Adrenal gland (tissue), 12 donors: ENCODE data around the gene PON2. TPM values are rescaled to one million over a fixed set of nuclear protein-coding genes. Genes with fewer than 3 reads are reported as not detected.

ENCODE experiments used
- DNase-seq, 7 donors: peaks; one replicate each; pipeline ENCODE4 v3.0.0-alpha.2; 2019 to 2020
- H3K27ac ChIP-seq, 5 donors: fragments of 200-600 bp; sonication (generic) in 4 of 5; 1 replicate in 3 of 5; 2 replicates in 2 of 5; pipeline versions ENCODE4 v1.5.1 to v1.8.0; 2016 to 2020; ENCODE audit warnings: mild to moderate bottlenecking in 1 of 5
- H3K27me3 ChIP-seq: fragments of 200-600 bp; 2 replicates; pipeline ENCODE4 v1.8.0; 2021
- H3K36me3 ChIP-seq, 2 donors: fragments of 200-600 bp; replicated peaks in 1 of 2; 1 replicate in 1 of 2; 2 replicates in 1 of 2; pipeline versions ENCODE4 v1.5.1 to v1.8.0; 2018 to 2022
- H3K4me1 ChIP-seq, 2 donors: fragments of 200-600 bp; replicated peaks in 1 of 2; 1 replicate in 1 of 2; 2 replicates in 1 of 2; pipeline versions ENCODE4 v1.5.1 to v1.8.0; 2018 to 2021
- H3K4me3 ChIP-seq, 4 donors: fragments of 200-600 bp; sonication (generic) in 3 of 4; one replicate each; pipeline ENCODE4 v1.5.1; 2016 to 2018
- H3K9me3 ChIP-seq, 3 donors: fragments of 200-600 bp; sonication (generic) in 1 of 3; replicated peaks in 1 of 3; 1 replicate in 2 of 3; 2 replicates in 1 of 3; pipeline versions ENCODE4 v1.5.1 to v1.8.0; 2016 to 2021
- CTCF ChIP-seq, 6 experiments: fragments of 450-650 bp in 4 of 6; fragments of 200-600 bp in 2 of 6; sonication (generic) in 1 of 6; IDR thresholded peaks; 1 replicate in 5 of 6; 2 replicates in 1 of 6; pipeline versions ENCODE4 v1.5.1 to v1.8.0; 2016 to 2021; ENCODE audit warnings: antibody characterized with exemption in 6 of 6, mild to moderate bottlenecking in 2 of 6, moderate library complexity in 1 of 6
- POLR2A ChIP-seq, 2 donors: fragments of 450-650 bp; IDR thresholded peaks; one replicate each; pipeline ENCODE4 v1.6.1; 2017; ENCODE audit warnings: antibody characterized with exemption in 2 of 2, mild to moderate bottlenecking in 2 of 2, moderate library complexity in 1 of 2
- WGBS, 4 donors: extraction: QIAGEN DNeasy Blood & Tissue Kit in 2 of 4; methylation state at CpG; one replicate each; pipeline versions ENCODE4 v1.1.5 to v1.1.7; 2013 to 2017; 5-methylcytosine and 5-hydroxymethylcytosine counted together
- intact Hi-C, 2 donors: fragments of 100-400 bp; cut with DNase I; formaldehyde crosslinking; loops; one replicate each; pipeline versions ENCODE4 v1.14.1 to v1.15.0; 2022 to 2023
- polyA plus RNA-seq, 3 donors: library from polyadenylated mRNA; stranded (reverse); fragments of 200-250 nt in 2 of 3; fragments of 350-450 nt in 1 of 3; fragmentation: Illumina TruSeq in 1 of 3; extraction: RNeasy Lipid Tissue Mini Kit (QIAGEN cat#74804) in 1 of 3; gene quantifications; one replicate each; pipeline ENCODE4 v1.2.3, GENCODE V29; 2013 to 2014
- total RNA-seq, 9 donors: library from RNA; depleted of rRNA in 4 of 9; stranded (reverse); fragments of >200 nt in 4 of 9; fragments of 120-200 nt in 1 of 9; fragmentation: NEBNext Ultra II Directional in 1 of 9; extraction: Animal tissue kit (Norgen Biotek cat#: 25700) in 1 of 9; gene quantifications; one replicate each; pipeline versions ENCODE4 v1.1.0 to v1.2.4, GENCODE V29; 2013 to 2023
- donor health status: healthy with polysubstance abuse.
- donor health status: Bipolar disorder and iron deficiency.
- donor health status: DM: yes; HTN: yes; CAD: no.
- donor health status: DM: no; HTN: no; CAD: no.
- donor health status: DM: no; HTN: no; CAD: no.
- donor health status: DM: yes; HTN: yes; CAD: no.

The PON2 gene
- total and polyA plus RNA-seq, 12 donors, result 74.4 to 369 (median 230) TPM

DNA sequence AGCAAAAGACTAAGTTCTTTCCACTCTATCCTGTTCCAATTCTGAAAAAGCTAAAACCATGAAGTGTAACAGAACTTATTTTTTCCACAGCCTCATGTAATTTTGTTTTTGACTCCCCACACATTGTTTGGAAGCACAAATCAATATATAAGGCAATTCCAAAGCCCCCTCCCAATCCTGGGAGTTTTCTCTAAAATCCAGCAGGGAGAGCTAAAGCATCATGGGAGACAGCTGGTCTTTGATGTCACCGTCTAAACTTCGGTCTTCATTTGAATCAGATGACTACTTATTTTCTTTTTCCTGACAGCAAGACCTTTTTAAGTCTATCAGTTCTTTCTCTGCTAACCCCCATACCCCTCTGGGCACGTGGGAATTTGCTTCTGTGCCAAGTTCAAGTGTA, 77.2 kb downstream of the PON2 start:
- Histone ChIP-seq H3K36me3 (no peaks in the 10 kb centered on the region), H3K27ac (no peak overlapping the region), H3K9me3 (no peaks in the 10 kb centered on the region), H3K4me3 (no peak overlapping the region), H3K27me3 (no peaks in the 10 kb centered on the region), H3K4me1 (no peaks in the 10 kb centered on the region)
- DNase-seq, result no peak
- WGBS, 4 donors, result 36 to 50% (median 47%) methylated on average over 3 of the region's 3 CpGs
- intact Hi-C loops, result no loop called here
- peak in 4 of 6 experiments; percentile 27 to 45 (median 32) for TF ChIP-seq CTCF (IDR thresholded peaks at IDR 0.05)
- TF ChIP-seq POLR2A (IDR thresholded peaks at IDR 0.05), result no peak

Other genes starting within 250 kb of the PON2 start
- gene PON1, start 110.5 kb downstream of the PON2 start, total RNA-seq, result 10 to 100 TPM in 3 of 9 donors, 1 to 10 TPM in 3, under 1 TPM in 1, not detected in 2; 0.72 to 46.8 (median 2.2) TPM
- 100 to 1,000 TPM in 1 of 3 donors, 1 to 10 TPM in 1, under 1 TPM in 1; 0.54 to 103 (median 8.5) TPM for gene PON1, start 110.5 kb downstream of the PON2 start, polyA plus RNA-seq
- 1 to 10 TPM; 1.2 to 6.6 (median 2.4) TPM for gene PON3, start 38.7 kb downstream of the PON2 start, total RNA-seq
- 10 to 100 TPM in 1 of 3 donors, 1 to 10 TPM in 2; 3.2 to 18.9 (median 5.6) TPM for gene PON3, start 38.7 kb downstream of the PON2 start, polyA plus RNA-seq
- gene ASB4, start 50.9 kb upstream of the PON2 start, total RNA-seq, result 100 to 1,000 TPM in 4 of 9 donors, 10 to 100 TPM in 5; 39.9 to 323 (median 89.7) TPM
- 100 to 1,000 TPM in 1 of 3 donors, 10 to 100 TPM in 2; 18.3 to 150 (median 53.4) TPM for gene ASB4, start 50.9 kb upstream of the PON2 start, polyA plus RNA-seq
- 100 to 1,000 TPM in 8 of 9 donors, 10 to 100 TPM in 1; 60.1 to 690 (median 417) TPM for gene PDK4, start 161.5 kb upstream of the PON2 start, total RNA-seq
- 100 to 1,000 TPM in 1 of 3 donors, 10 to 100 TPM in 2; 79.4 to 323 (median 82.0) TPM for gene PDK4, start 161.5 kb upstream of the PON2 start, polyA plus RNA-seq